Liver (tissue), 9 donors: ENCODE results near the gene AGTPBP1. TPM values are rescaled to one million over a fixed set of nuclear protein-coding genes. Genes with fewer than 3 reads are reported as not detected.

Experiments
- DNase-seq: peaks from one replicate; pipeline ENCODE4 v3.0.0-alpha.2; 2017; ENCODE audit warnings: low spot score
- H3K27ac ChIP-seq, 2 donors: one replicate each; pipeline ENCODE4 v1.7.0; 2013; ENCODE audit warnings: inconsistent platforms in 2 of 2, low read length in 2 of 2, control low read depth in 1 of 2, low read depth in 1 of 2, mild to moderate bottlenecking in 1 of 2
- H3K27me3 ChIP-seq, 4 donors: one replicate each; pipeline versions ENCODE4 v1.6.1 to v1.7.0; 2013; ENCODE audit warnings: low read length in 3 of 4, inconsistent platforms in 1 of 4, mild to moderate bottlenecking in 1 of 4, moderate library complexity in 1 of 4; ENCODE audit not compliant: control insufficient read depth in 4 of 4, insufficient read depth in 4 of 4
- H3K36me3 ChIP-seq, 4 donors: one replicate each; pipeline versions ENCODE4 v1.6.1 to v1.7.0; 2013; ENCODE audit warnings: low read length in 3 of 4, mild to moderate bottlenecking in 3 of 4, low read depth in 1 of 4, moderate library complexity in 1 of 4; ENCODE audit not compliant: control insufficient read depth in 4 of 4, insufficient read depth in 3 of 4
- H3K4me1 ChIP-seq, 4 donors: one replicate each; pipeline versions ENCODE4 v1.6.1 to v1.7.0; 2013; ENCODE audit warnings: low read length in 3 of 4, mild to moderate bottlenecking in 3 of 4, moderate library complexity in 1 of 4; ENCODE audit not compliant: control insufficient read depth in 4 of 4, insufficient read depth in 4 of 4
- H3K4me3 ChIP-seq, 3 donors: one replicate each; pipeline versions ENCODE4 v1.6.1 to v1.7.0; 2013; ENCODE audit warnings: low read length in 3 of 3, control low read depth in 1 of 3, low read depth in 1 of 3, mild to moderate bottlenecking in 1 of 3
- H3K9ac ChIP-seq, 2 donors: one replicate each; pipeline ENCODE4 v1.7.0; 2013; ENCODE audit warnings: low read length in 2 of 2, mild to moderate bottlenecking in 2 of 2, moderate library complexity in 2 of 2, control low read depth in 1 of 2, low read depth in 1 of 2
- H3K9me3 ChIP-seq, 4 donors: one replicate each; pipeline versions ENCODE4 v1.6.1 to v1.7.0; 2013; ENCODE audit warnings: low read length in 3 of 4; ENCODE audit not compliant: control insufficient read depth in 4 of 4
- EGR1 ChIP-seq, 2 donors: IDR thresholded peaks; 2 replicates each; pipeline ENCODE4 v1.6.1; 2016 to 2018; ENCODE audit warnings: antibody characterized with exemption in 2 of 2, low read depth in 2 of 2
- FOXA1 ChIP-seq: IDR thresholded peaks from 2 replicates; pipeline ENCODE4 v1.6.1; 2016; ENCODE audit warnings: antibody characterized with exemption
- FOXA2 ChIP-seq: IDR thresholded peaks from 2 replicates; pipeline ENCODE4 v1.6.1; 2016; ENCODE audit warnings: antibody characterized with exemption
- GABPA ChIP-seq, 2 donors: IDR thresholded peaks in 1 of 2; conservative IDR thresholded peaks in 1 of 2; 2 replicates each; pipeline ENCODE4 v1.6.1; 2016; ENCODE audit warnings: antibody characterized with exemption in 2 of 2, mild to moderate bottlenecking in 1 of 2, moderate library complexity in 1 of 2
- HNF4A ChIP-seq, 2 donors: conservative IDR thresholded peaks; 2 replicates each; pipeline ENCODE4 v1.6.1; 2016; ENCODE audit warnings: antibody characterized with exemption in 2 of 2, mild to moderate bottlenecking in 2 of 2
- HNF4G ChIP-seq: IDR thresholded peaks from 2 replicates; pipeline ENCODE4 v1.6.1; 2016; ENCODE audit warnings: antibody characterized with exemption
- JUND ChIP-seq, 2 donors: IDR thresholded peaks; 2 replicates each; pipeline ENCODE4 v1.6.1; 2016; ENCODE audit warnings: antibody characterized with exemption in 2 of 2
- NR2F2 ChIP-seq: IDR thresholded peaks from 2 replicates; pipeline ENCODE4 v1.6.1; 2016; ENCODE audit warnings: antibody characterized with exemption
- RAD21 ChIP-seq, 2 donors: IDR thresholded peaks; 2 replicates each; pipeline ENCODE4 v1.6.1; 2016; ENCODE audit warnings: antibody characterized with exemption in 2 of 2, mild to moderate bottlenecking in 2 of 2
- RXRA ChIP-seq, 2 donors: IDR thresholded peaks; 2 replicates each; pipeline ENCODE4 v1.6.1; 2017 to 2018; ENCODE audit warnings: antibody characterized with exemption in 2 of 2, mild to moderate bottlenecking in 1 of 2
- SP1 ChIP-seq: IDR thresholded peaks from 2 replicates; pipeline ENCODE4 v1.6.1; 2018; ENCODE audit warnings: antibody characterized with exemption, mild to moderate bottlenecking
- TAF1 ChIP-seq: conservative IDR thresholded peaks from 2 replicates; pipeline ENCODE4 v1.6.1; 2016; ENCODE audit warnings: antibody characterized with exemption, mild to moderate bottlenecking
- YY1 ChIP-seq: IDR thresholded peaks from 2 replicates; pipeline ENCODE4 v1.6.1; 2016; ENCODE audit warnings: antibody characterized with exemption, mild to moderate bottlenecking
- WGBS: extraction: QIAGEN DNeasy Blood & Tissue Kit; methylation state at CpG from one replicate; pipeline ENCODE4 v1.1.7; 2013; 5-methylcytosine and 5-hydroxymethylcytosine counted together
- polyA plus RNA-seq, 2 donors: library from polyadenylated mRNA; stranded (reverse) in 1 of 2; unstranded in 1 of 2; fragments of 200-250 nt in 1 of 2; fragments of >200 nt in 1 of 2; fragmentation: Nextera tagmentation in 1 of 2; extraction: Ambion mirVana in 1 of 2; gene quantifications; one replicate each; pipeline versions ENCODE4 v1.2.1 to v1.2.3, GENCODE V29; 2013 to 2015
- total RNA-seq, 2 donors: library from RNA; depleted of rRNA; stranded (reverse); fragments of >200 nt; gene quantifications; one replicate each; pipeline ENCODE4 v1.2.3, GENCODE V29; 2014
- TF ChIP-seq, protein P1 (sequence below): fragments of 150-350 bp; IDR thresholded peaks from 2 replicates; pipeline ENCODE4 v1.5.1; 2017; ENCODE audit warnings: improper control_type of control experiment, low read depth, low read length; ENCODE audit not compliant: missing input control
- TF ChIP-seq, protein P2 (sequence below): IDR thresholded peaks from 2 replicates; pipeline ENCODE4 v1.6.1; 2016; ENCODE audit warnings: antibody characterized with exemption
- TF ChIP-seq, protein P3 (sequence below): IDR thresholded peaks from 2 replicates; pipeline ENCODE4 v1.6.1; 2016; ENCODE audit warnings: antibody characterized with exemption, mild to moderate bottlenecking
- TF ChIP-seq, protein P4 (sequence below): IDR thresholded peaks from 2 replicates; pipeline ENCODE4 v1.6.1; 2016; ENCODE audit warnings: antibody characterized with exemption
- TF ChIP-seq, protein P5 (sequence below): IDR thresholded peaks from 2 replicates; pipeline ENCODE4 v1.6.1; 2016; ENCODE audit warnings: antibody characterized with exemption
- donor health status: healthy.
- donor health status: healthy.
- donor health status: healthy.
- donor health status: healthy.
- donor health status: healthy.

Gene AGTPBP1
- total and polyA plus RNA-seq, 4 donors = 2.1 to 14.4 (median 5.7) TPM

DNA sequence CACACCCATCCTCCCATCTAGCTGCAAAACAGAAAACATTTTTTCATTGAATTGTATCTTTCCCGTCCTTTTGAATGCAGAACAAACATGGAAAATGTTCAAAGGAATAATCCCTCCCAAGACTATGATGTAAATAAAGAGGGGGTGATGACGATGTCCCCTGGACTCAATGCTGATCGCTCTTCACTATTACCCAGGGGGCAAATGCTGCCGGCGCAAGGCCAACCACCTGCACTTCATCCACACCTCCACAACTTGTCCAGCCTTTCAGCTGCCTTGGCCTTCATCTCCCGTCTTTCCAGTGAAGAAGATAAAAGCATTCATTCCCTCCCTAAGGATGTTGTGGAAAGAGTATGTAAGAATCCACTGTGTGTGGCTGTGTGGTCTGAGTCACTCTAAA lies 240.3 kb downstream of the AGTPBP1 start:
- no peaks in the 10 kb centered on the region for H3K27me3 ChIP-seq
- 73% methylated on average over 6 of the region's 6 CpGs for WGBS
- TF ChIP-seq, protein P1, sequence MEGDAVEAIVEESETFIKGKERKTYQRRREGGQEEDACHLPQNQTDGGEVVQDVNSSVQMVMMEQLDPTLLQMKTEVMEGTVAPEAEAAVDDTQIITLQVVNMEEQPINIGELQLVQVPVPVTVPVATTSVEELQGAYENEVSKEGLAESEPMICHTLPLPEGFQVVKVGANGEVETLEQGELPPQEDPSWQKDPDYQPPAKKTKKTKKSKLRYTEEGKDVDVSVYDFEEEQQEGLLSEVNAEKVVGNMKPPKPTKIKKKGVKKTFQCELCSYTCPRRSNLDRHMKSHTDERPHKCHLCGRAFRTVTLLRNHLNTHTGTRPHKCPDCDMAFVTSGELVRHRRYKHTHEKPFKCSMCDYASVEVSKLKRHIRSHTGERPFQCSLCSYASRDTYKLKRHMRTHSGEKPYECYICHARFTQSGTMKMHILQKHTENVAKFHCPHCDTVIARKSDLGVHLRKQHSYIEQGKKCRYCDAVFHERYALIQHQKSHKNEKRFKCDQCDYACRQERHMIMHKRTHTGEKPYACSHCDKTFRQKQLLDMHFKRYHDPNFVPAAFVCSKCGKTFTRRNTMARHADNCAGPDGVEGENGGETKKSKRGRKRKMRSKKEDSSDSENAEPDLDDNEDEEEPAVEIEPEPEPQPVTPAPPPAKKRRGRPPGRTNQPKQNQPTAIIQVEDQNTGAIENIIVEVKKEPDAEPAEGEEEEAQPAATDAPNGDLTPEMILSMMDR = no peak
- TF ChIP-seq, protein P2, sequence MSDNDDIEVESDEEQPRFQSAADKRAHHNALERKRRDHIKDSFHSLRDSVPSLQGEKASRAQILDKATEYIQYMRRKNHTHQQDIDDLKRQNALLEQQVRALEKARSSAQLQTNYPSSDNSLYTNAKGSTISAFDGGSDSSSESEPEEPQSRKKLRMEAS = no peak
- TF ChIP-seq EGR1 (IDR thresholded peaks at IDR 0.05; ENCODE audit: low read depth in 2 of 2) (no peak), JUND (IDR thresholded peaks at IDR 0.05) (no peak), SP1 (no peak), FOXA2 (no peak), NR2F2 (no peak), RAD21 (IDR thresholded peaks at IDR 0.05) (no peak), GABPA (IDR thresholded peaks at IDR 0.05 in 1 of 2, conservative IDR thresholded peaks at IDR 0.05 in 1 of 2) (no peak), FOXA1 (no peak), TAF1 (no peak), HNF4G (no peak), YY1 (no peak), HNF4A (conservative IDR thresholded peaks at IDR 0.05) (no peak), RXRA (IDR thresholded peaks at IDR 0.05) (no peak)
- TF ChIP-seq, protein P3, sequence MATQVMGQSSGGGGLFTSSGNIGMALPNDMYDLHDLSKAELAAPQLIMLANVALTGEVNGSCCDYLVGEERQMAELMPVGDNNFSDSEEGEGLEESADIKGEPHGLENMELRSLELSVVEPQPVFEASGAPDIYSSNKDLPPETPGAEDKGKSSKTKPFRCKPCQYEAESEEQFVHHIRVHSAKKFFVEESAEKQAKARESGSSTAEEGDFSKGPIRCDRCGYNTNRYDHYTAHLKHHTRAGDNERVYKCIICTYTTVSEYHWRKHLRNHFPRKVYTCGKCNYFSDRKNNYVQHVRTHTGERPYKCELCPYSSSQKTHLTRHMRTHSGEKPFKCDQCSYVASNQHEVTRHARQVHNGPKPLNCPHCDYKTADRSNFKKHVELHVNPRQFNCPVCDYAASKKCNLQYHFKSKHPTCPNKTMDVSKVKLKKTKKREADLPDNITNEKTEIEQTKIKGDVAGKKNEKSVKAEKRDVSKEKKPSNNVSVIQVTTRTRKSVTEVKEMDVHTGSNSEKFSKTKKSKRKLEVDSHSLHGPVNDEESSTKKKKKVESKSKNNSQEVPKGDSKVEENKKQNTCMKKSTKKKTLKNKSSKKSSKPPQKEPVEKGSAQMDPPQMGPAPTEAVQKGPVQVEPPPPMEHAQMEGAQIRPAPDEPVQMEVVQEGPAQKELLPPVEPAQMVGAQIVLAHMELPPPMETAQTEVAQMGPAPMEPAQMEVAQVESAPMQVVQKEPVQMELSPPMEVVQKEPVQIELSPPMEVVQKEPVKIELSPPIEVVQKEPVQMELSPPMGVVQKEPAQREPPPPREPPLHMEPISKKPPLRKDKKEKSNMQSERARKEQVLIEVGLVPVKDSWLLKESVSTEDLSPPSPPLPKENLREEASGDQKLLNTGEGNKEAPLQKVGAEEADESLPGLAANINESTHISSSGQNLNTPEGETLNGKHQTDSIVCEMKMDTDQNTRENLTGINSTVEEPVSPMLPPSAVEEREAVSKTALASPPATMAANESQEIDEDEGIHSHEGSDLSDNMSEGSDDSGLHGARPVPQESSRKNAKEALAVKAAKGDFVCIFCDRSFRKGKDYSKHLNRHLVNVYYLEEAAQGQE = no peak
- TF ChIP-seq, protein P4, sequence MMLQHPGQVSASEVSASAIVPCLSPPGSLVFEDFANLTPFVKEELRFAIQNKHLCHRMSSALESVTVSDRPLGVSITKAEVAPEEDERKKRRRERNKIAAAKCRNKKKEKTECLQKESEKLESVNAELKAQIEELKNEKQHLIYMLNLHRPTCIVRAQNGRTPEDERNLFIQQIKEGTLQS = no peak
- TF ChIP-seq, protein P5, sequence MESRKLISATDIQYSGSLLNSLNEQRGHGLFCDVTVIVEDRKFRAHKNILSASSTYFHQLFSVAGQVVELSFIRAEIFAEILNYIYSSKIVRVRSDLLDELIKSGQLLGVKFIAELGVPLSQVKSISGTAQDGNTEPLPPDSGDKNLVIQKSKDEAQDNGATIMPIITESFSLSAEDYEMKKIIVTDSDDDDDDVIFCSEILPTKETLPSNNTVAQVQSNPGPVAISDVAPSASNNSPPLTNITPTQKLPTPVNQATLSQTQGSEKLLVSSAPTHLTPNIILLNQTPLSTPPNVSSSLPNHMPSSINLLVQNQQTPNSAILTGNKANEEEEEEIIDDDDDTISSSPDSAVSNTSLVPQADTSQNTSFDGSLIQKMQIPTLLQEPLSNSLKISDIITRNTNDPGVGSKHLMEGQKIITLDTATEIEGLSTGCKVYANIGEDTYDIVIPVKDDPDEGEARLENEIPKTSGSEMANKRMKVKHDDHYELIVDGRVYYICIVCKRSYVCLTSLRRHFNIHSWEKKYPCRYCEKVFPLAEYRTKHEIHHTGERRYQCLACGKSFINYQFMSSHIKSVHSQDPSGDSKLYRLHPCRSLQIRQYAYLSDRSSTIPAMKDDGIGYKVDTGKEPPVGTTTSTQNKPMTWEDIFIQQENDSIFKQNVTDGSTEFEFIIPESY = no peak
- no peak overlapping the region for H3K4me3 ChIP-seq
- no peak for DNase-seq
- H3K36me3 ChIP-seq = no peaks in the 10 kb centered on the region
- no peaks in the 10 kb centered on the region for H3K4me1 ChIP-seq
- H3K9me3 ChIP-seq = peaks cover 0 to 12% (median 2%) of the 10 kb centered on the region in 4 donors
- H3K9ac ChIP-seq = no peak overlapping the region
- H3K27ac ChIP-seq = no peak overlapping the region

Other genes with a start within 250 kb of the AGTPBP1 start
- 10 to 100 TPM; 10.4 to 14.8 TPM for gene NAA35, start 199.2 kb upstream of the AGTPBP1 start, total RNA-seq
- 1 to 10 TPM; 5.2 to 7.9 TPM for gene NAA35, start 199.2 kb upstream of the AGTPBP1 start, polyA plus RNA-seq